Naive thymus-derived CD4-positive, alpha-beta T cell (primary cell): Measurements from ENCODE around the gene RASA4B. TPM values are rescaled to one million over a fixed set of nuclear protein-coding genes. Genes with fewer than 3 reads are reported as not detected.
A peak's percentile ranks its signal among the peaks of the same experiment; 100 is the strongest.

Experiments
- ATAC-seq: fragments of 150-1000 bp; cut with Tn5 transposase; 2 replicates; pipeline ENCODE4 v1.10.0; 2021; ENCODE audit warnings: mild to moderate bottlenecking, moderate library complexity
- CTCF ChIA-PET: fragments of 350-600 bp; sonication (Branson Sonifier 250); formaldehyde crosslinking; loops from one replicate; lab custom pipeline; 2021; ENCODE audit warnings: antibody characterized with exemption; lab: Charles Lee
- POLR2A ChIA-PET: fragments of 350-600 bp; sonication (Branson Sonifier 250); formaldehyde crosslinking; loops from one replicate; lab custom pipeline; 2021; ENCODE audit warnings: antibody characterized with exemption, inconsistent platforms; lab: Charles Lee
- DNase-seq, 9 donors: peaks; one replicate each; pipeline versions ENCODE4 v3.0.0 to v3.0.0-alpha.2; 2020 to 2022; ENCODE audit warnings: mixed read lengths in 1 of 9
- H3K27ac ChIP-seq: one replicate; pipeline ENCODE4 v1.7.0; 2013; ENCODE audit warnings: mild to moderate bottlenecking, low read depth, low read length, moderate library complexity
- H3K27me3 ChIP-seq, 2 donors: one replicate each; pipeline ENCODE4 v1.7.0; 2013; ENCODE audit warnings: low read length in 2 of 2, mild to moderate bottlenecking in 2 of 2, moderate library complexity in 2 of 2; ENCODE audit not compliant: control insufficient read depth in 2 of 2, insufficient read depth in 2 of 2
- H3K36me3 ChIP-seq, 3 experiments: 1 replicate in 2 of 3; 2 replicates in 1 of 3; pipeline ENCODE4 v1.7.0; 2013; ENCODE audit warnings: low read length in 3 of 3, mild to moderate bottlenecking in 3 of 3, moderate library complexity in 1 of 3; ENCODE audit not compliant: insufficient read depth in 3 of 3, control insufficient read depth in 2 of 3
- H3K4me1 ChIP-seq, 2 donors: one replicate each; pipeline ENCODE4 v1.7.0; 2013; ENCODE audit warnings: low read length in 2 of 2, mild to moderate bottlenecking in 2 of 2, moderate library complexity in 1 of 2; ENCODE audit not compliant: control insufficient read depth in 2 of 2, insufficient read depth in 2 of 2
- H3K4me3 ChIP-seq: 2 replicates; pipeline ENCODE4 v1.7.0; 2013; ENCODE audit warnings: mild to moderate bottlenecking, low read length
- H3K9me3 ChIP-seq, 3 experiments: 1 replicate in 2 of 3; 2 replicates in 1 of 3; pipeline ENCODE4 v1.7.0; 2013; ENCODE audit warnings: low read length in 3 of 3; ENCODE audit not compliant: control insufficient read depth in 2 of 3
- H3K27ac Mint-ChIP-seq, 9 donors: one replicate each; pipeline ENCODE4 v1.8.0; 2020 to 2022; ENCODE audit warnings: mixed read lengths in 9 of 9, mild to moderate bottlenecking in 8 of 9, moderate library complexity in 5 of 9, inconsistent platforms in 2 of 9
- H3K27me3 Mint-ChIP-seq, 5 donors: one replicate each; pipeline ENCODE4 v1.8.0; 2021 to 2022; ENCODE audit warnings: mixed read lengths in 5 of 5, mild to moderate bottlenecking in 1 of 5
- H3K36me3 Mint-ChIP-seq, 5 donors: one replicate each; pipeline ENCODE4 v1.8.0; 2020 to 2022; ENCODE audit warnings: mixed read lengths in 5 of 5, mild to moderate bottlenecking in 3 of 5, inconsistent platforms in 1 of 5
- H3K4me1 Mint-ChIP-seq, 7 donors: one replicate each; pipeline ENCODE4 v1.8.0; 2020 to 2022; ENCODE audit warnings: mixed read lengths in 7 of 7, mild to moderate bottlenecking in 3 of 7, inconsistent platforms in 1 of 7
- H3K4me3 Mint-ChIP-seq, 10 donors: one replicate each; pipeline ENCODE4 v1.8.0; 2020 to 2022; ENCODE audit warnings: mild to moderate bottlenecking in 10 of 10, mixed read lengths in 10 of 10, moderate library complexity in 6 of 10, inconsistent platforms in 2 of 10
- H3K9me3 Mint-ChIP-seq, 11 donors: one replicate each; pipeline ENCODE4 v1.8.0; 2020 to 2022; ENCODE audit warnings: mixed read lengths in 11 of 11, mild to moderate bottlenecking in 4 of 11, inconsistent platforms in 1 of 11, moderate library complexity in 1 of 11
- intact Hi-C, 2 donors: fragments of 100-400 bp; cut with micrococcal nuclease; formaldehyde crosslinking; loops; one replicate each; pipeline ENCODE4 v1.15.1; 2023
- polyA plus RNA-seq, 2 donors: library from polyadenylated mRNA; unstranded; fragments of 300-500 nt; fragmentation: Illumina TruSeq; gene quantifications; one replicate each; pipeline ENCODE4 v1.2.3, GENCODE V29; 2021
- total RNA-seq, 6 experiments: library from RNA in 5 of 6; stranded (reverse) in 5 of 6; gene quantifications; 1 replicate in 5 of 6; 2 replicates in 1 of 6; pipeline ENCODE4 v1.2.3 and lab custom pipeline; 2021 to 2026

Gene RASA4B
- total and polyA plus RNA-seq, 7 experiments from 2014 or later, result 11.3 to 36.3 (median 22.2) TPM

GRCh38 chr7:102473271-102473991 is 44.1 kb downstream of the RASA4B start:
- H3K9me3 ChIP-seq, result no peaks in the 10 kb centered on the region
- ATAC-seq, result no peak
- peaks cover 0 to 4% (median 0%) of the 10 kb centered on the region in 5 donors for H3K36me3 Mint-ChIP-seq
- H3K27me3 ChIP-seq, result no peaks in the 10 kb centered on the region
- H3K4me1 ChIP-seq, result no peaks in the 10 kb centered on the region
- ChIA-PET CTCF (no interaction called here), POLR2A (no interaction called here)
- peaks cover 0 to 46% (median 0%) of the 10 kb centered on the region in 3 experiments for H3K36me3 ChIP-seq
- no peak for DNase-seq
- peaks cover 0 to 4% (median 0%) of the 10 kb centered on the region in 7 donors for H3K4me1 Mint-ChIP-seq
- intact Hi-C loops, result no loop called here
- no peak overlapping the region for H3K4me3 Mint-ChIP-seq
- H3K27ac Mint-ChIP-seq, result no peak overlapping the region
- no peak overlapping the region for H3K4me3 ChIP-seq
- no peaks in the 10 kb centered on the region for H3K27me3 Mint-ChIP-seq
- H3K27ac ChIP-seq, result no peak overlapping the region
- no peaks in the 10 kb centered on the region for H3K9me3 Mint-ChIP-seq

GRCh38 chr7:102472126-102473041 is 45.2 kb downstream of the RASA4B start:
- H3K27me3 Mint-ChIP-seq, result no peaks in the 10 kb centered on the region
- ATAC-seq, result no peak
- no peak for DNase-seq
- peaks cover 0 to 4% (median 0%) of the 10 kb centered on the region in 7 donors for H3K4me1 Mint-ChIP-seq
- intact Hi-C loops, result no loop called here
- Histone ChIP-seq H3K27ac (no peak overlapping the region), H3K4me3 (no peak overlapping the region), H3K36me3 (peaks cover 0 to 57% (median 0%) of the 10 kb centered on the region in 3 experiments), H3K4me1 (no peaks in the 10 kb centered on the region), H3K27me3 (no peaks in the 10 kb centered on the region), H3K9me3 (no peaks in the 10 kb centered on the region)
- ChIA-PET CTCF (no interaction called here), POLR2A (interaction anchor here (0.6 kb wide), 1 partner anchor 32 kb away, joined by 3 read pairs; no protein-coding TSS in a partner anchor)
- H3K9me3 Mint-ChIP-seq, result no peaks in the 10 kb centered on the region
- H3K4me3 Mint-ChIP-seq, result no peak overlapping the region
- peaks cover 0 to 4% (median 0%) of the 10 kb centered on the region in 5 donors for H3K36me3 Mint-ChIP-seq
- H3K27ac Mint-ChIP-seq, result peak overlapping the region in 3 of 9 donors; percentile 3 to 55 (median 42)

GRCh38 chr7:102471791-102472125 is 45.8 kb downstream of the RASA4B start:
- Histone ChIP-seq H3K36me3 (peaks cover 0 to 57% (median 0%) of the 10 kb centered on the region in 3 experiments), H3K27ac (no peak overlapping the region), H3K27me3 (no peaks in the 10 kb centered on the region), H3K9me3 (no peaks in the 10 kb centered on the region), H3K4me1 (peaks cover 0 to 2% of the 10 kb centered on the region in 2 donors), H3K4me3 (no peak overlapping the region)
- no peak overlapping the region for H3K4me3 Mint-ChIP-seq
- intact Hi-C loops, result no loop called here
- ChIA-PET CTCF (interaction anchor here (1.0 kb wide), 1 partner anchor 67 kb away, joined by 3 read pairs; no protein-coding TSS in a partner anchor), POLR2A (no interaction called here)
- peaks cover 0 to 6% (median 5%) of the 10 kb centered on the region in 7 donors for H3K4me1 Mint-ChIP-seq
- H3K27me3 Mint-ChIP-seq, result no peaks in the 10 kb centered on the region
- H3K9me3 Mint-ChIP-seq, result no peaks in the 10 kb centered on the region
- peaks cover 0 to 4% (median 0%) of the 10 kb centered on the region in 5 donors for H3K36me3 Mint-ChIP-seq
- H3K27ac Mint-ChIP-seq, result peak overlapping the region in 3 of 9 donors; percentile 3 to 55 (median 42)
- DNase-seq (no peak), ATAC-seq (no peak)

- Mint-ChIP-seq H3K27me3 (no peaks in the 10 kb centered on the region), H3K4me3 (no peak overlapping the region), H3K4me1 (peaks cover 0 to 20% (median 18%) of the 10 kb centered on the region in 7 donors), H3K27ac (peak overlapping the region in 1 of 9 donors; percentile 24), H3K9me3 (no peaks in the 10 kb centered on the region), H3K36me3 (peaks cover 0 to 9% (median 0%) of the 10 kb centered on the region in 5 donors)
- POLR2A ChIA-PET, result interaction anchor here (1.3 kb wide), 1 partner anchor 58 kb away, joined by 4 read pairs; no protein-coding TSS in a partner anchor
- no peak overlapping the region for H3K27ac ChIP-seq
- H3K36me3 ChIP-seq, result peaks cover 0 to 59% (median 0%) of the 10 kb centered on the region in 3 experiments
- no peaks in the 10 kb centered on the region for H3K27me3 ChIP-seq
- peaks cover 9 to 13% of the 10 kb centered on the region in 2 donors for H3K4me1 ChIP-seq
- ATAC-seq, result no peak
- no peak overlapping the region for H3K4me3 ChIP-seq
- CTCF ChIA-PET, result no interaction called here
- H3K9me3 ChIP-seq, result no peaks in the 10 kb centered on the region
- DNase-seq, result no peak
- intact Hi-C loops, result loop anchor here (5.0 to 10.0 kb wide), 2 partner anchors 185 to 193 kb away; partner anchors contain the start of gene SH2B2 (in 1 of the 2)
These were observed 47.4 kb downstream of the RASA4B start for GRCh38 chr7:102469972-102470825.

- POLR2A ChIA-PET, result no interaction called here
- ATAC-seq (no peak), DNase-seq (no peak)
- Mint-ChIP-seq H3K27me3 (no peaks in the 10 kb centered on the region), H3K9me3 (no peaks in the 10 kb centered on the region), H3K27ac (no peak overlapping the region), H3K4me1 (peaks cover 0 to 22% (median 19%) of the 10 kb centered on the region in 7 donors), H3K36me3 (peaks cover 0 to 9% (median 0%) of the 10 kb centered on the region in 5 donors), H3K4me3 (no peak overlapping the region)
- H3K27ac ChIP-seq, result no peak overlapping the region
- H3K36me3 ChIP-seq, result peaks cover 0 to 64% (median 0%) of the 10 kb centered on the region in 3 experiments
- CTCF ChIA-PET, result no interaction called here
- peaks cover 9 to 13% of the 10 kb centered on the region in 2 donors for H3K4me1 ChIP-seq
- no peak overlapping the region for H3K4me3 ChIP-seq
- H3K9me3 ChIP-seq, result no peaks in the 10 kb centered on the region
- no peaks in the 10 kb centered on the region for H3K27me3 ChIP-seq
- intact Hi-C loops, result loop anchor here (5.0 to 10.0 kb wide), 2 partner anchors 185 to 192 kb away; partner anchors contain the start of gene SH2B2 (in 1 of the 2)
These were observed 48.1 kb downstream of the RASA4B start for GRCh38 chr7:102469351-102469971.
